Sigmoid colon (tissue), 3 donors: ENCODE results near the gene TMIGD2.

Source experiments
- CTCF ChIP-seq, 4 experiments: fragments of 450-650 bp in 3 of 4; fragments of 200-600 bp in 1 of 4; IDR thresholded peaks; one replicate each; pipeline ENCODE4 v1.5.1; 2016 to 2019; ENCODE audit warnings: antibody characterized with exemption in 4 of 4, mild to moderate bottlenecking in 3 of 4, moderate library complexity in 2 of 4
- POLR2A ChIP-seq, 2 donors: fragments of 450-650 bp; IDR thresholded peaks; one replicate each; pipeline ENCODE4 v1.6.1; 2016; ENCODE audit warnings: antibody characterized with exemption in 2 of 2, mild to moderate bottlenecking in 2 of 2, moderate library complexity in 2 of 2

DNA sequence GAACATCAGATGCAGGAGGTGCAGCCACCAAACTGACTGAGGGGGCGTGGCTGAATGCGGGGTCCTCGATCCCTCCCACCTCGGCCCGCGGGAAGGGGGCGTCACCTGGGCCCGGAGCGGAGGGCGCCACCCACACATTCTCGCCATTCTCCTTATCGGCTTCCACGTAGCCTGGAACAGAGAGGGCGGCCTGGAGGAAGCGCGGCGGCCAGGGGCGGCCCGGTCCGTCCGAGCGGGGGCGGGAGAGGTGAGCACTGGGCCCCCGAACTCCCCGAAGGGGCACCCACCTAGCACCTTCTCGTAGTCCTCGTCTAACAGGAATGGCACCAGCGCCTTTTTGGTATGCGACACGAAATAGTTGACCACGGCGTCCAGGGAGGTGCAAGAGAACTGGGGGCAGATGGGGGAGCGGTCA is 24.7 kb upstream of the TMIGD2 start:
- no peak for TF ChIP-seq CTCF (IDR thresholded peaks at IDR 0.05)
- no peak for TF ChIP-seq POLR2A (IDR thresholded peaks at IDR 0.05)
